ENCODE results near the gene NHSL2.

NHSL2 gene

GRCh38 chrX:72107841-72108595, 197.4 kb downstream of the NHSL2 start:
- Mint-ChIP-seq H3K9me3 (no peaks in the 10 kb centered on the region), H3K27me3 (ENCODE audit: low read depth) (peaks cover 41% of the 10 kb centered on the region), H3K36me3 (ENCODE audit: low read depth) (no peaks in the 10 kb centered on the region), H3K4me1 (ENCODE audit: low read depth) (peaks cover 16% of the 10 kb centered on the region), H3K4me3 (no peak overlapping the region), H3K27ac (peak overlapping the region; percentile 34)
- no peak for DNase-seq (ENCODE audit: low spot score)

- Mint-ChIP-seq H3K27ac (no peak overlapping the region), H3K27me3 (ENCODE audit: low read depth) (peaks cover 38% of the 10 kb centered on the region)
Observed at GRCh38 chrX:72108666-72109065, 198.0 kb downstream of the NHSL2 start.

GRCh38 chrX:72110051-72110875, 199.6 kb downstream of the NHSL2 start:
- DNase-seq (ENCODE audit: low spot score), result no peak
- peaks cover 31% of the 10 kb centered on the region for H3K27me3 Mint-ChIP-seq (ENCODE audit: low read depth)
- H3K4me3 Mint-ChIP-seq, result no peak overlapping the region
- no peak overlapping the region for H3K27ac Mint-ChIP-seq
- no peaks in the 10 kb centered on the region for H3K9me3 Mint-ChIP-seq
- H3K36me3 Mint-ChIP-seq (ENCODE audit: low read depth), result no peaks in the 10 kb centered on the region
- peaks cover 10% of the 10 kb centered on the region for H3K4me1 Mint-ChIP-seq (ENCODE audit: low read depth)

More at GRCh38 chrX:72108666-72109065, 198.0 kb downstream of the NHSL2 start:
- peaks cover 16% of the 10 kb centered on the region for H3K4me1 Mint-ChIP-seq (ENCODE audit: low read depth)
- DNase-seq (ENCODE audit: low spot score), result no peak
- H3K9me3 Mint-ChIP-seq, result no peaks in the 10 kb centered on the region
- no peaks in the 10 kb centered on the region for H3K36me3 Mint-ChIP-seq (ENCODE audit: low read depth)
- no peak overlapping the region for H3K4me3 Mint-ChIP-seq

- Mint-ChIP-seq H3K4me1 (ENCODE audit: low read depth) (peaks cover 10% of the 10 kb centered on the region), H3K27me3 (ENCODE audit: low read depth) (peaks cover 33% of the 10 kb centered on the region), H3K9me3 (no peaks in the 10 kb centered on the region), H3K36me3 (ENCODE audit: low read depth) (no peaks in the 10 kb centered on the region), H3K27ac (no peak overlapping the region), H3K4me3 (no peak overlapping the region)
- DNase-seq (ENCODE audit: low spot score), result no peak
Observed at GRCh38 chrX:72110876-72111708, 200.4 kb downstream of the NHSL2 start.

- no peaks in the 10 kb centered on the region for H3K36me3 Mint-ChIP-seq (ENCODE audit: low read depth)
- no peaks in the 10 kb centered on the region for H3K4me1 Mint-ChIP-seq (ENCODE audit: low read depth)
- no peak overlapping the region for H3K4me3 Mint-ChIP-seq
- no peak for DNase-seq (ENCODE audit: low spot score)
- H3K27me3 Mint-ChIP-seq (ENCODE audit: low read depth), result peaks cover 26% of the 10 kb centered on the region
- no peaks in the 10 kb centered on the region for H3K9me3 Mint-ChIP-seq
- no peak overlapping the region for H3K27ac Mint-ChIP-seq
Observed at GRCh38 chrX:72113461-72113860, 202.8 kb downstream of the NHSL2 start.

GRCh38 chrX:72114306-72114705, 203.7 kb downstream of the NHSL2 start:
- no peaks in the 10 kb centered on the region for H3K9me3 Mint-ChIP-seq
- no peak for DNase-seq (ENCODE audit: low spot score)
- H3K27me3 Mint-ChIP-seq (ENCODE audit: low read depth), result peaks cover 26% of the 10 kb centered on the region
- no peaks in the 10 kb centered on the region for H3K36me3 Mint-ChIP-seq (ENCODE audit: low read depth)
- H3K27ac Mint-ChIP-seq, result no peak overlapping the region
- H3K4me1 Mint-ChIP-seq (ENCODE audit: low read depth), result no peaks in the 10 kb centered on the region
- H3K4me3 Mint-ChIP-seq, result no peak overlapping the region

- H3K27ac Mint-ChIP-seq, result no peak overlapping the region
- H3K27me3 Mint-ChIP-seq (ENCODE audit: low read depth), result peaks cover 28% of the 10 kb centered on the region
- no peak overlapping the region for H3K4me3 Mint-ChIP-seq
- H3K36me3 Mint-ChIP-seq (ENCODE audit: low read depth), result no peaks in the 10 kb centered on the region
- H3K9me3 Mint-ChIP-seq, result no peaks in the 10 kb centered on the region
- no peak for DNase-seq (ENCODE audit: low spot score)
- H3K4me1 Mint-ChIP-seq (ENCODE audit: low read depth), result no peaks in the 10 kb centered on the region
Observed at GRCh38 chrX:72114807-72115206, 204.2 kb downstream of the NHSL2 start.

GRCh38 chrX:72115380-72115779, 204.7 kb downstream of the NHSL2 start:
- no peaks in the 10 kb centered on the region for H3K4me1 Mint-ChIP-seq (ENCODE audit: low read depth)
- H3K36me3 Mint-ChIP-seq (ENCODE audit: low read depth), result no peaks in the 10 kb centered on the region
- no peak overlapping the region for H3K4me3 Mint-ChIP-seq
- DNase-seq (ENCODE audit: low spot score), result no peak
- peaks cover 34% of the 10 kb centered on the region for H3K27me3 Mint-ChIP-seq (ENCODE audit: low read depth)
- no peak overlapping the region for H3K27ac Mint-ChIP-seq
- no peaks in the 10 kb centered on the region for H3K9me3 Mint-ChIP-seq

- H3K9me3 Mint-ChIP-seq, result no peaks in the 10 kb centered on the region
- no peak overlapping the region for H3K27ac Mint-ChIP-seq
- peaks cover 23% of the 10 kb centered on the region for H3K27me3 Mint-ChIP-seq (ENCODE audit: low read depth)
- no peak overlapping the region for H3K4me3 Mint-ChIP-seq
- no peak for DNase-seq (ENCODE audit: low spot score)
- no peaks in the 10 kb centered on the region for H3K36me3 Mint-ChIP-seq (ENCODE audit: low read depth)
- H3K4me1 Mint-ChIP-seq (ENCODE audit: low read depth), result peaks cover 14% of the 10 kb centered on the region
Observed at GRCh38 chrX:72117636-72118210, 207.1 kb downstream of the NHSL2 start.

- Mint-ChIP-seq H3K9me3 (no peaks in the 10 kb centered on the region), H3K27me3 (ENCODE audit: low read depth) (peaks cover 33% of the 10 kb centered on the region), H3K4me1 (ENCODE audit: low read depth) (peaks cover 29% of the 10 kb centered on the region), H3K27ac (peak overlapping the region; percentile 60), H3K4me3 (peak overlapping the region; percentile 29), H3K36me3 (ENCODE audit: low read depth) (no peaks in the 10 kb centered on the region)
- no peak for DNase-seq (ENCODE audit: low spot score)
Observed at GRCh38 chrX:72120837-72121236, 210.2 kb downstream of the NHSL2 start.

- H3K4me3 Mint-ChIP-seq, result peak overlapping the region; percentile 29
- H3K36me3 Mint-ChIP-seq (ENCODE audit: low read depth), result no peaks in the 10 kb centered on the region
- H3K9me3 Mint-ChIP-seq, result no peaks in the 10 kb centered on the region
- DNase-seq (ENCODE audit: low spot score), result no peak
- peaks cover 33% of the 10 kb centered on the region for H3K27me3 Mint-ChIP-seq (ENCODE audit: low read depth)
- H3K27ac Mint-ChIP-seq, result peak overlapping the region; percentile 60
- peaks cover 29% of the 10 kb centered on the region for H3K4me1 Mint-ChIP-seq (ENCODE audit: low read depth)
Observed at GRCh38 chrX:72121383-72121782, 210.7 kb downstream of the NHSL2 start.

GRCh38 chrX:72122621-72123337, 212.1 kb downstream of the NHSL2 start:
- H3K4me3 Mint-ChIP-seq, result no peak overlapping the region
- H3K27ac Mint-ChIP-seq, result no peak overlapping the region
- no peak for DNase-seq (ENCODE audit: low spot score)
- H3K9me3 Mint-ChIP-seq, result no peaks in the 10 kb centered on the region
- H3K4me1 Mint-ChIP-seq (ENCODE audit: low read depth), result peaks cover 37% of the 10 kb centered on the region
- H3K36me3 Mint-ChIP-seq (ENCODE audit: low read depth), result no peaks in the 10 kb centered on the region
- peaks cover 34% of the 10 kb centered on the region for H3K27me3 Mint-ChIP-seq (ENCODE audit: low read depth)
